GM19455 (cell line): ENCODE measurements around the gene IQGAP2.

ENCODE experiments used
- ATAC-seq: cut with Tn5 transposase; IDR thresholded peaks from one replicate; pipeline ENCODE4 v1.9.1; 2021; ENCODE audit not compliant: unreplicated experiment

Gene IQGAP2

GRCh38 chr5:76560952-76561891, 158.1 kb downstream of the IQGAP2 start:
- no peak for ATAC-seq

GRCh38 chr5:76561959-76562358, 158.9 kb downstream of the IQGAP2 start:
- ATAC-seq = no peak

DNA sequence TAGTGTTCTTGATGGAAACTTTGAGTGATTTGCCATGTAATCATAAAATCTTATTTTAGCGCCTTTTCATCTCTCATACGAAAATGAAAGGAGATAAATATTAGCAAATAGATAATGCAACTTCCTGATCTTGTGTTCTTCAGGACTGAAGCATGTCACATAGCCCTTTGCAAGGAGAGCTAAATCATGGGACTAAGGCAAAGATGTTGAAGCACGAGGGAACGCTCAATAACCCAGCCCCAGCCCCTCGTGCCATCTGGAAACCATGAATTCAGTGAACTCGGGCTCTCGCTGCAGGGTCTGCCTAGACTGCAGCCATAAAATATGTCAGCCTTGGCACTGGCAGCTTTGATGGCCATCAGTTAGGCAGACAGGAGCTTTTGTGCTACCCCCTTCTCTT, 161.9 kb downstream of the IQGAP2 start:
- ATAC-seq = no peak

DNA sequence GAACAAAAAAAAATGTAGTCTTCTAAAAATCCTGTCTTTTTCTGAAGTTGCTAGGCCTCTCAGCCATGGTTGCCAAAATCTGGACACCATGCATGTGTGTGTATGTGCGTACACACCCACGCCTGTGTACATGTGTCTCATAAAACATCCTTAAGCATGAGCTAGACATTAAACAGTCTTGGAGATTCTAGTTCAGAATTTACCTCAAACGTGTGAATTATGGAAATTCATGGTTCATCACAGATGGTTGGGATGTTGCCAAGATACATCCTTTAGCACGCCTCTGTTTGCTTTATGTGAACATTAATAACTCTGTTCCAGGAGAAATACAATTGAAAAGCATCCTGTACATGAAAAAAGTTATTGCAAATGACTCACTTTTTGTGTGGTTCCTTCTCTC, 167.1 kb downstream of the IQGAP2 start:
- no peak for ATAC-seq

DNA sequence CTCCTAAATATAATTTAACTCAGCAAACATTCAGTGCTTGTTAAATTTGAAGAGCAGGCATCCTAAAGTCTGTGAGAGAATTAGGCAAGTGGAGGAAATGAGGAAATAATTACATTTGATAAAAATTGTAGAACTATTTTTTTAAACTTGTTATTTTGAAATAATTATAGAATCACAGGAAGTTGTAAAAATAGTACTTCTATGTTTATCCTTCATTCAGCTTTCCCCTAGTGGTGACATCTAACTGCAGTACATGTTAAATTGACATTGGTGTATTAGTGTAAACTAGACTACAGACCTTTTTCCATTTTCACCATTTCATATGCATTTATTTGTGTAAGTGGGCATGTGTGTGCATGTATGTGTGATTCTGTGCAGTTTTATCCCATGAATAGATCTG, 168.5 kb downstream of the IQGAP2 start:
- ATAC-seq = no peak

GRCh38 chr5:76576450-76576849, 173.4 kb downstream of the IQGAP2 start:
- ATAC-seq = no peak

DNA sequence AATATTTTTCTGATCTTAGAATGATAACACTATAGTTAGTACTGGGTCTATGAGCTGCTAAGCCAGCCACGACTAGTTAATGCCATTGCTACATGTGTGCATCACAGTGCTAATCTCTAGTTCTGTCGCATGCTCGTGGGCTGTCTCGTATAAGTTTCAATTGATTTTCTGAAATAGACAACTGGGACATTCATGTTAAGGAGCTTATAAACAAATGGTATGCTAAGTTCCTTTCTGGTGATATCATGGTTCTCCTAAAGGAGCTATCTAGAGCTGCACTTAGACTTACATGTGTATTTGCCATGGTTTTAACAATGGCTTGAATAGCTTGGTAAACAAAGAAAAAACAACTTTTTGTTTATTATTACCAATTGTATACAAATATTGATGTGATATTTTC, 173.9 kb downstream of the IQGAP2 start:
- no peak for ATAC-seq

GRCh38 chr5:76579166-76579937, 176.3 kb downstream of the IQGAP2 start:
- no peak for ATAC-seq

GRCh38 chr5:76580981-76581380, 177.9 kb downstream of the IQGAP2 start:
- ATAC-seq = no peak

- peak; percentile 82 for ATAC-seq
Measured at GRCh38 chr5:76582230-76583162, 179.4 kb downstream of the IQGAP2 start.

GRCh38 chr5:76583163-76584047, 180.3 kb downstream of the IQGAP2 start:
- no peak for ATAC-seq

DNA sequence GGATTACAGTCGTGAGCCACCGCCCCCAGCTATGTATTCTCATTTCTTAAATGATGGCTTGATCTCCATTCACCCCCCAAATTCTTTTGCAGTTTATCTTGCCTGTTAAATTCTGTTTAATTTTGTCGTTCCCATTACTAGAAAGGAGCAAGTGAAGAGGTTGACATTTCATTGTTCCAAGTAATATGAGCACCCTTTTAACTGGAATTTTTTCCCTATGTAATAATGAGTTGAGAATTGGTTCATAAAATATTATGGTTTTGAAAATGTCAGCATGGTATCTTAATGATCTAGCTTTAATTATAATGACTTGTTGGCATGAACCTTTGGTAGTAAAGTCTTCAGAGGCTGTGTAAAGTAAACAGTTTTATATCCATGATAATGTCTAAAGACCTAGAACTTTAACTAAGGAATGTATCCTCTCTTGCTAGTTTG, 182.7 kb downstream of the IQGAP2 start:
- ATAC-seq = no peak

DNA sequence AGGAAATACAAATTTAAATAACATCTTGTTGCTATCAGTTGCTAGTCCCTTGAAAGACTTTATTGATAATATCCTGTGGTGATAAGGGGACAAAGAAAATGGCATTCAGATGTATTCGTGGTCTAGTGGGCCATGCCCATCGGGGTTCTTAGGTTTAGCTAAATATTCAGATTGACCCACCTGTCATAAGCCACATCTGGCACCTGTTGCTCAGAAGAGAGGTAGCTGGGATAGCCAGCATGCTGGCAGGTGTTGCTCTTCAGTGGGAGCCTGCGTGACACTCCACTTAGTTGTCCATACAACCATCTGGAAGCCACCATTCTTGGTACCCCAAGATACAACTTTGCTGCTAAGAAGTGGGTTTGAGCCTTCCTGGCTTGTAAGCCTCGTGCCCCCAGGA, 183.4 kb downstream of the IQGAP2 start:
- ATAC-seq = no peak

DNA sequence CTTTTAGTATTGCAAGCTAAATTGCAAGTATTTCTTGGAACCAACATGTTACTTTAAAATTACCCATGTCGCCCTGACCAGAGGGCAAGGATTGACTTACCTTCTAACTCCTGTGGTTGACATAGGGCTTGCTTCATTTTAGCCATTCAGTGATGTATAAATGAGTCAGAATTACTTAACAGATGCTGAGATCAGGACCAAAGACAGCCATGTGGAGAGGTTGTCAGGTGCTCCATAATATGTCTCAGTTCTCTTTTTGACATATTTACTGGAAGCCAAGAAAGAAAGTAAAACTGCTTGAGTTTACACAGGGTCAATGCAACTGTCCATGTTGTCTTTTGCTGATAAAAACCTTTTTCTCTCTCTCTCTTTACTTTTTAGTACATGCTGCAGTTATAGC, 186.9 kb downstream of the IQGAP2 start:
- ATAC-seq = peak; percentile 94

DNA sequence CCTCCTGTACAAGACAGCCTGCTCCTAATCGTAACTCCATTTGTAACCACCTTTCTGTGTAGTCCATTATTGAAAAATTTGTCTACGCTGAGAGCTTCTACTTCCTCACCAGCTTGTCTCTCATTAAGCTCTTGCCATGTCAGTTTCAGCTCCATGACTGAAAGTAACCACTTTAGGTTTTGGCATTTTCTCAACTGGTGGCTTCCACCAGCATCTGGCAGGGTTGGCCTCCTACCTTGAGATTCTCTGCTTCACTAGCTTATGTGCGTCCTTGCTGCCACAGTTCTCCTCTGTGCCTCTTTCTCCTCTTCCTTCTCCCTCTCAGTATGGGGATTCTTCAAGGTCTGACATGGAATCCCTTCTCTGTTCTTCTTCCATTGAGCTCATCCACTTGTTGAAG, 188.3 kb downstream of the IQGAP2 start:
- no peak for ATAC-seq

- ATAC-seq = no peak
Measured at GRCh38 chr5:76592692-76593091, 189.6 kb downstream of the IQGAP2 start.

- ATAC-seq = no peak
Measured at GRCh38 chr5:76594107-76594506, 191.0 kb downstream of the IQGAP2 start.

DNA sequence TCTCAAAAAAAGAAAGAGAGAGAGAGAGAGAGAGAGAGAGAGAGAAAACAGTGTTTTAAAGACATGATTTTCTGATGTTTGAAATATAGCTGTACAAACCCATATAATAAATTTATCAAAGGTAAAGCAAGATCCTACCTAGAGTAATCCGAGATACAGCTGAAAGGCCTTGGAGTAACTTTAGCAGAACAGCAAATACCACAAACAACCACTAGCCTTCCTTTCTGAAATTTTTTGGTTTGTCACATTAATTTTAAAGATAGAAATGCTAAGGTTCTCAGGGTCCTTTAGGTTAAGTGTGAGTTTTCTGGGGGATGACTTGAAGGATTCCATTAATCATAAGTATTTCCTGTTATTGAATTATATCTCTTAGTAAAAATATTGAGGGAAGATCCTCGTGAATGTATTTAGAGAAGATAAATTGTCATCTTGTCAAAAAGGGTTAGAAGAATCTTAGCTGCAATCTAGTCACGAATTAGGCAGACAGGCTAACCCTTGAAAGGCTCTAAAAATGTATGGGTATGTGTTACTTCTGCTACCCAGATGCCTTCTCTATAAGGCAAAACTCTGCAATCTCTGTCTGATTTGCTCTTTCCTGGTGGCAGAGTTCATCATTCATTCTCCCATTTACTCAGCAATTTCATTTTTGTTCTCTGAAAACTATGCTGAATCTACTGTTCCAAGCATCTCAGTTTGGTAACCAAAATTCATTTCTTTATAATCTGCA, 192.8 kb downstream of the IQGAP2 start:
- ATAC-seq = no peak

GRCh38 chr5:76598531-76598930, 195.4 kb downstream of the IQGAP2 start:
- no peak for ATAC-seq
